Large intestine (tissue), 3 donors: Measurements from ENCODE around the gene EPHB3. TPM values are rescaled to one million over a fixed set of nuclear protein-coding genes. Genes with fewer than 3 reads are reported as not detected.
A peak's percentile ranks its signal among the peaks of the same experiment; 100 is the strongest.

ENCODE experiments used
- DNase-seq, 2 donors: peaks; one replicate each; pipeline versions ENCODE4 v3.0.0 to v3.0.0-alpha.2; 2013
- H3K27ac ChIP-seq: one replicate; pipeline ENCODE4 v1.5.1; 2013; ENCODE audit warnings: low read length
- H3K27me3 ChIP-seq: 2 replicates; pipeline ENCODE4 v1.6.1; 2013; ENCODE audit warnings: low read length; ENCODE audit not compliant: control insufficient read depth, insufficient read depth
- H3K36me3 ChIP-seq: 2 replicates; pipeline ENCODE4 v1.6.1; 2013; ENCODE audit warnings: low read length; ENCODE audit not compliant: control insufficient read depth, insufficient read depth
- H3K4me1 ChIP-seq: one replicate; pipeline ENCODE4 v1.6.1; 2013; ENCODE audit warnings: low read length; ENCODE audit not compliant: control insufficient read depth, insufficient read depth
- H3K4me3 ChIP-seq: one replicate; pipeline ENCODE4 v1.5.1; 2013; ENCODE audit warnings: low read length
- H3K9me3 ChIP-seq: one replicate; pipeline ENCODE4 v1.6.1; 2013; ENCODE audit warnings: mild to moderate bottlenecking, low read depth, low read length, moderate library complexity; ENCODE audit not compliant: control insufficient read depth
- WGBS: methylation state at CpG from one replicate; pipeline ENCODE4 v1.1.5; 2013; ENCODE audit warnings: low lambda C conversion rate; ENCODE audit not compliant: insufficient coverage; 5-methylcytosine and 5-hydroxymethylcytosine counted together
- polyA plus RNA-seq: library from polyadenylated mRNA; unstranded; fragments of 120-200 nt; gene quantifications from one replicate; pipeline ENCODE4 v1.2.1, GENCODE V29; 2013

EPHB3 gene
- polyA plus RNA-seq, 1 donor, result 9.3 TPM

DNA sequence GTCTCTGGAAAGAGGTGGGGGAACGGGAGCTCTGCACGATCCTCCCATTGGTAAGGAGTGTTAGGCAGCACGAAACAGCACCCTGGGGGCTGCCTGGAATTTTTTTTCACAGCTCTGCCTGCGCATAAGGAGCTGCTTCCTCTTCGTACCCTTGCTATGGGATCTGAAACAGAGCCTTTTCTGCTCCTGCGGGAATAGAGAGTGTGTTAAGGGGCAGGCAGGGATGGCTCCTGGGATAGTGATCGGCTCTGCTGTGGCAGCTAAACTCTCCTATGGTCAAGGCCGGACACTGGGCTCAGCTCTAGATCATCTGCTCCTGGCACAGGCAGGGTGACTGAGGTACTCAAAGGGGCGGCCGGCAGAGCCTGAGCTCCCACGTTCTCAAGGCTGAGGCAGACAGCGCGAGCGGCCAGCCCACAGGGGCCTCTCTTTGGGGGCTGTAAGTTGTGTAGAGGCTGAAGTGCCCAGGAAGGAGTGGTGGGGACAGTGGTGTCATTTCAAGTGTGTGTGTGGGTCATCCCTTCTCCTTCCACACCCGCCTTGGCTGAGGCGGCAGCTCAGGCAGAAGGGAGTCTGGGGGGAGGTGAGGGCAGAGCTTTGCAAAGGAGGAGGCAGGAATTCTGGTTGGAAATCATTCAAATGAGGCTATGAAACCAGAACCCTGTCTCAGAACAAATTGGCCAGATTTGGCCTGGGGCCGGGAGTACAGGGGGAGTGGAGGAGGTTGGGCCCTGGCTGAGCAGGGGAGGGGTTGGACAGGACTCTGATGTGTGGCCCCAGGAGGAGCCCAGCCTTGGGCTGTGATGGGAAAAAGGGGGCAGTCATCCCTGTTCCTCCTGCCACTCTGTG lies 31.0 kb downstream of the EPHB3 start:
- Histone ChIP-seq H3K9me3 (no peaks in the 10 kb centered on the region), H3K36me3 (no peaks in the 10 kb centered on the region), H3K27ac (peak overlapping the region; percentile 50), H3K4me1 (peaks cover 25% of the 10 kb centered on the region), H3K4me3 (no peak overlapping the region), H3K27me3 (no peaks in the 10 kb centered on the region)
- DNase-seq, result peak in 1 of 2 donors; percentile 46
- no CpG with 5 or more reads among the region's 17 CpGs for WGBS

DNA sequence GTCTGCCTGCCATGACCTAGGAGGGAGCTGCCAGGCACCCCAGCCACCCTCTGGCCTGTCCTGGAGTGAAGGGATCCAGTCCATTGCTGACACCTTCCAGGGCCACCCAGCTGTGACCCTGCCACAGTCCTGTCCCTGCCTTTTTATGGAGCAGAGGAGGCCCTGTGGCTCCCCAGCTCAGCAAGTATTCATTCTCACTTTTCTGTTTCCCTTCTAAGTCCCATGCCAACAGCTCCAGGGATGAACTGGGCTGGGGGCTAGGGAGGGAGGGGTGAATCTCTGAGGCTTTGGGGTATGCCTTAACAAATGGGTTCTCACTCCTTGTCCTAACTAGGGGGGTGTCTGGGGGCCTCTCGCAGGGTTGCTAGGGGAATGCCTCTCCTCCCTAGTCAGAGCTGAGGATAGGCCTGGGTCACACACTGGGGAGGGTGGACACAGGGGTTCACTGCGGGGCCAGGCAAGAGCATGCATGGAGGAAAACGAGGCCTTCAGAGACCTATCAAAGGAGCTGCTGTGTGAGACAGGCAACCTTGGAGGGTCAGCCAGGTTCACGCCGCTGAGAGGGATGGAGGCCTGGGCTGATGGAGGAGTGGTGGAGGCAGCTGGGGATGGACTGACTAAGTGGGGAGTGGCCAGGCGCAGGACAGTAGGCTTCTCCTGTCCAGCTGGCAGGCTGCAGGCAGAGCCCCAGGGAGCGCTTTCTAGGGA lies 31.8 kb downstream of the EPHB3 start:
- Histone ChIP-seq H3K27ac (peak overlapping the region; percentile 50), H3K27me3 (no peaks in the 10 kb centered on the region), H3K9me3 (no peaks in the 10 kb centered on the region), H3K36me3 (no peaks in the 10 kb centered on the region), H3K4me3 (no peak overlapping the region), H3K4me1 (peaks cover 25% of the 10 kb centered on the region)
- WGBS, result no CpG with 5 or more reads among the region's 7 CpGs
- no peak for DNase-seq

DNA sequence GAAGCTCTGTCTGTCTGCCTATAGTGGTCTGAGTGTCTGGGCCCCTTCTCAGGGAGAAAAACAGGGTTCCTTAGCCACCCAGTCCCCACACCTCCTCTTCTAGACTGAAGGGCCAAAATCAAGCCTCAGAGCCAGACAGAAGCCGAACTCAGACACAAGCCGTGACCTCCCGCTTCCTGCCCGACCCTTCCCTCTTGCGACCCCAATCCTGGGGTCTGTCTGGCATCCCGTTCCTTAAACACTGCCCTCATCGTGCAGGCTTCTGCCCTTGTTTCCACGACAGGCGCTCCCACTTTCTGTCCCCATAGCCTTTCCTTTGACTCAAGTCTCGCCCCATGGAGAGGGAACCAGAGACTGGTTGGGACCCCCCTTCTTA lies 32.3 kb downstream of the EPHB3 start:
- 92% methylated on average over 4 of the region's 10 CpGs for WGBS
- no peak overlapping the region for H3K4me3 ChIP-seq
- peaks cover 25% of the 10 kb centered on the region for H3K4me1 ChIP-seq
- H3K27me3 ChIP-seq, result no peaks in the 10 kb centered on the region
- H3K27ac ChIP-seq, result no peak overlapping the region
- no peaks in the 10 kb centered on the region for H3K9me3 ChIP-seq
- no peak for DNase-seq
- H3K36me3 ChIP-seq, result no peaks in the 10 kb centered on the region

DNA sequence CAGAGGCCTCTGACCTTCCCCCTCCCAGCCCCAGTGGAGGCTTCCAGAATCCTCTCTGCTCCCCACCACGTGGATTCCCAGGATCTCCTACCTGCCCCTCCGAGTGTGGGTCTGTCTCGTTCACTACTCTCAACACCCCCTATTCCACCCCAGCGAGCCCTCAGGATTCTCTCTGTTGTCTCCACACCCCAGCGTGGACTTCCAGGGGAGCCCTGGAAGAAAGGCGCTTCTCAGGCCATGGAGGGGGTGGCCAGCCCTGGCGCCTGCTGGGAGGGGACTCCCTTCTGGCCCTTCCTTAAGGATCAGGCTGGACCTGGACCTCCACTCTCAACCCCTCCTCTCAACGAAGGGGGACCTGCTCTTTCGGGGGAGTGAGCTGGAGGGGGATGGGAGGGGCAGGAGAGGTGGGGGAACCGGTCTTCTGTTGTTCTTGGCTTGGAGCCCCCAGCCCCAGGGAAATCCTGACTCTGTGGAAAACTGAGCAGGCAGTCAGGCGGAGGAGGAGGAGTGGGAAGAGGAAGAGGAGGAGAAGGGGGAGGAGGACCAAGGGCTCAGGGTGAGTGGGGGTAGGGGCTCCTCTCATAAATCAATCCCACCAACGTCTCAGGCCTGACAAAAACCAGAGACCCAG lies 32.9 kb downstream of the EPHB3 start:
- H3K27ac ChIP-seq, result no peak overlapping the region
- no CpG with 5 or more reads among the region's 12 CpGs for WGBS

DNA sequence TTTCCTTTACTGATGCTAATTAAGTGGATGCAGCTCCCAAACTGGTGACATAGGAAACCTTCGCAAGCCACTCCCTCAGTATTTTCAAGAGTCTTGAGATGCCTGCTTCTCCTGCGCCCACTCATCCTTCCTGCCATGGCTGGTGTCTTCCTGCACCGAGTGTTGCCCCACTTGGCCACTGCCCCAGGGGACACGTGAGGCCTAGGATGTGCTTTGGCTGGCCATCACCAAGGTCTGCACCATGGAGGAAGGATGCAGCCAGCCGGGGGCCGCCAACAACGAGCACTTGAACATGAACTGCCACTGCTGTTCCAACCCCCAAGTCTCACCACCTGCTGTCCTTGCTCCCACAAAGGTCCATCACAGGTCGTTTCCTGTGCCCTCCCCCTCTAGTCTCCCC lies 34.1 kb downstream of the EPHB3 start:
- no peak overlapping the region for H3K27ac ChIP-seq
- no CpG with 5 or more reads among the region's 8 CpGs for WGBS
- H3K4me3 ChIP-seq, result no peak overlapping the region
- peaks cover 23% of the 10 kb centered on the region for H3K4me1 ChIP-seq
- no peaks in the 10 kb centered on the region for H3K36me3 ChIP-seq
- H3K27me3 ChIP-seq, result peaks cover 2% of the 10 kb centered on the region
- no peaks in the 10 kb centered on the region for H3K9me3 ChIP-seq
- DNase-seq, result no peak

More for the DNA sequence above, 32.9 kb downstream of the EPHB3 start:
- H3K9me3 ChIP-seq, result no peaks in the 10 kb centered on the region
- H3K27me3 ChIP-seq, result no peaks in the 10 kb centered on the region
- peaks cover 25% of the 10 kb centered on the region for H3K4me1 ChIP-seq
- no peak for DNase-seq
- no peak overlapping the region for H3K4me3 ChIP-seq
- H3K36me3 ChIP-seq, result no peaks in the 10 kb centered on the region

DNA sequence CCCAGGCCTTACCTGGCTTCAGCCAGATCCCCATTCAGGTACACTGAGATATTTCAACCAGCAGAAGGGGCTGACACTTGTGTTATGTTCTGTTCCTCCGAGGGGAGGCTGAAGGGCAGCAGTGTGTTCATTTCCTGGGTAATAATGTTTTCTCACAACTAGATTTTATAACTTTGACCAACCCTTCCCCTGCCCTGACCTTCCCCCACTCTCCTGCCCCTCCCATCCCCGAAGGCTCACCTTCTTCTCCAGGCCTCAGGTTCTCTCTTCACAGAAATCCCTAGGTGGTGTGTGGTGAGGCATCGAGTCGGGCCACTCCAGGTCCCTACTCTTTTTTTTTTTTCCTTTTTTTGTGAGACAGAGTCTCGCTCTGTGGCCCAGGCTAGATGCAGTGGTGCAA lies 34.6 kb downstream of the EPHB3 start:
- Histone ChIP-seq H3K4me3 (no peak overlapping the region), H3K27me3 (peaks cover 7% of the 10 kb centered on the region), H3K27ac (no peak overlapping the region), H3K4me1 (peaks cover 18% of the 10 kb centered on the region), H3K36me3 (no peaks in the 10 kb centered on the region), H3K9me3 (no peaks in the 10 kb centered on the region)
- no peak for DNase-seq
- WGBS, result no CpG with 5 or more reads among the region's 5 CpGs

DNA sequence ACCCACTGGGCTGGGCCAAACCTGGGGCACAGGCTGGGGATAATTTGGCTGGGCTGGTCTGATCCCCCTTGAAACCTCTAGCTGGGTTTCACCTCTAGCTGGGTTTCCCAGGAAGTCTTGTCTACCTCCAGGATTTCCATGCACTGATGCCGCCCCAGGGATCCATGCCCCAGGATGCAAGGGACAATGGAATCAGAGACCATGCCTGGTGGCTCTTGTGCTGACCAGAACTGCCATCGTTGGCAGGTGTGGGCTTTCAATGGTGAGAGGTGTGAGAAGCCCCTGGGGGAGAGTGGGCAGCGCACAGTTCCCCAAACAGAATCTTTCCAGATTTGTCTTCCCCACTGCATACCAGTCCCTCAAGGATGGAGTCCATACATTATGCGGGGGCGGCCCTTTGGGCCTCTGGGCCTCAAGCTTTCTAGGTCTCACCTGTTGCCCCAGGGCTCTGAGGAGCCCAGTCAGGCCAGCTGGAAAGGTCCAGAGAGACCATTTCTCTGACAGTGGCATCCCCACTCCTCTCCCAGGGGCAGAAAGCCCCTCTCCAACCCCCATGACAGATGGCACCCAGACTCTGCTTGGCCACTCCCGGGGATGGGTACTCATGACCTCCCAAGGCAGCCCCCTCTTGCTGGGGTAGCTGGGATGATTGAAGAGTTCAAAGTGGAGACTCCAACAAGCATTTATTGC lies 35.4 kb downstream of the EPHB3 start:
- Histone ChIP-seq H3K4me3 (no peak overlapping the region), H3K4me1 (peaks cover 17% of the 10 kb centered on the region), H3K36me3 (no peaks in the 10 kb centered on the region), H3K27me3 (peaks cover 13% of the 10 kb centered on the region), H3K9me3 (no peaks in the 10 kb centered on the region), H3K27ac (no peak overlapping the region)
- WGBS, result no CpG with 5 or more reads among the region's 6 CpGs
- DNase-seq, result no peak

DNA sequence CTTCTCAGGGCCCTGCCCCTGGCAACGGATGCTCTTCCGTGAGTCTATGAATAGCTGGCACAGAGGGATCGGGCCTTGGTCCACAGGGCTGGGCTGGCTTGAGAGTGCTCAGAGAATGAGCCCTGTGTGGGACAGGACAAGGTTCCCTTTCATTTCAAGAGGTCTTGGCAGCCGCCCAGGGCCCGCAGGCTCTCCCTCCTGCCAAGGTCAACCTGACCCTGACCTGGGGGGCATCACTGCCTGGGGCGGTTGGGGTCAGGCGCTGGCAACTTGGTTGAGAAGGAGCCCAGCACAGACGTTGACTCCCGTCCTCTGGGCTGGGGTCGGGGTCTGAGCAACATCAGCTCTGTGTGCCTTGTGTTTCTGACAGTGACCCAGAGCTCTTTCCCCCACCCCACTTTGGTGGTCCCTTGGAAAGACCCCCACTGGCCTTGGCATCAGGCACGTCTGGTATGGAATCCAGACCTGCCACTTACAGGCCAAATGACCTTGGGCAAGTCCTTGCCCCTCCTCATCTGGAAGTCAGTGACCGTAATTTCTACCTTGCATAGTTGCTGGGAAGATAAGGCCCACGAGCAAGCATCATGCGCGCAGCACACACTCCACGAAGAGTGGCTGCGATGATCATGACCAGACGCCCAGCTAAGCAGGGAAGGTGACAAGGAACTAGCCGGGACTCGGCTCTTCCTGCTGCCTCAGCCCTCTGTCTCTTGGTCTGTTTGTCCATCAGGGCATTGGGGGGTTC lies 36.4 kb downstream of the EPHB3 start:
- H3K4me1 ChIP-seq, result peaks cover 14% of the 10 kb centered on the region
- WGBS, result no CpG with 5 or more reads among the region's 20 CpGs
- no peaks in the 10 kb centered on the region for H3K9me3 ChIP-seq
- H3K36me3 ChIP-seq, result no peaks in the 10 kb centered on the region
- no peak overlapping the region for H3K27ac ChIP-seq
- peaks cover 23% of the 10 kb centered on the region for H3K27me3 ChIP-seq
- DNase-seq, result no peak
- H3K4me3 ChIP-seq, result no peak overlapping the region

DNA sequence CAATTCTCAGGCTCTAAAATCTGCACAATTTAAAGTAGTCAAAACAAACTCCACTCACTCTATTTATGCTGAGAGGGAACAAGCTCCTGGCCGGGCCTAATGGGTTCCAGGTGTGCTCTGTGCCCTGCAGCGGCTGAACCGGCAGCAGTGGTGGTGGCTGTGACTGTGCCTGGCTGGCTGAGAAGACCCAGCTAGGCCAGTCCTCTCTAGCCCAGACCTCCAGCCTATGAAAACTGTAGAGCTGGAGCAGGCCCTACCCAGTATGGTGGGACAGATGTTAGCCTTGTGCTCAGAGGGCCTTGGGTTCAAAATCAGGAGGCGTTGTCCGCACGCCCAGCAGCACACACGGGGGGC lies 37.0 kb downstream of the EPHB3 start:
- WGBS, result no CpG with 5 or more reads among the region's 7 CpGs
- no peak for DNase-seq
- H3K9me3 ChIP-seq, result no peaks in the 10 kb centered on the region
- peaks cover 28% of the 10 kb centered on the region for H3K27me3 ChIP-seq
- no peaks in the 10 kb centered on the region for H3K36me3 ChIP-seq
- H3K4me1 ChIP-seq, result peaks cover 13% of the 10 kb centered on the region
- H3K27ac ChIP-seq, result no peak overlapping the region
- no peak overlapping the region for H3K4me3 ChIP-seq

DNA sequence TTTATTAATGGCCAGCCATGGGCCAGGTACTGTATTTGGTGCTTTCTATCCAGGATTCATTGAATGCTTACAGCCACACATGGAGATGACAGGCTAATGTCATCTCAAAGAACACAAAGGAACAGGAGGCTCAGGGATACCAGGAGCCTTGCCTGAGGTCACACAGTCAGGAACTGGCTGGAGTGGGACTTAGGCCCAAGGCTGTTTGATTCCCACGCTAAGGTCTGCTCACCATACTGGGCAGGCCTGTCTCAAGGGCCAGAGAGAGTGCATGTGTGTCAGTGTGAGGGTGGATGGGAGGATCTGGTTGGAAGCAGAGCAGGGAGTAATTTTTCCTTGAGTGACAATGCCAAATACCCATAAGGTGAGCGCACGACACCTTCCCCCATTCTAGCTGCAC lies 37.6 kb downstream of the EPHB3 start:
- Histone ChIP-seq H3K4me1 (peaks cover 17% of the 10 kb centered on the region), H3K27ac (no peak overlapping the region), H3K4me3 (no peak overlapping the region), H3K36me3 (no peaks in the 10 kb centered on the region), H3K9me3 (no peaks in the 10 kb centered on the region), H3K27me3 (peaks cover 34% of the 10 kb centered on the region)
- WGBS, result no CpG with 5 or more reads among the region's 3 CpGs
- DNase-seq, result no peak
